ENCODE data around the gene OAS3. TPM values are rescaled to one million over a fixed set of nuclear protein-coding genes. Genes with fewer than 3 reads are reported as not detected.
A peak's percentile ranks its signal among the peaks of the same experiment; 100 is the strongest.

OAS3 gene
- polyA plus RNA-seq, 3 donors: 22.0 to 54.3 (median 41.9) TPM

DNA sequence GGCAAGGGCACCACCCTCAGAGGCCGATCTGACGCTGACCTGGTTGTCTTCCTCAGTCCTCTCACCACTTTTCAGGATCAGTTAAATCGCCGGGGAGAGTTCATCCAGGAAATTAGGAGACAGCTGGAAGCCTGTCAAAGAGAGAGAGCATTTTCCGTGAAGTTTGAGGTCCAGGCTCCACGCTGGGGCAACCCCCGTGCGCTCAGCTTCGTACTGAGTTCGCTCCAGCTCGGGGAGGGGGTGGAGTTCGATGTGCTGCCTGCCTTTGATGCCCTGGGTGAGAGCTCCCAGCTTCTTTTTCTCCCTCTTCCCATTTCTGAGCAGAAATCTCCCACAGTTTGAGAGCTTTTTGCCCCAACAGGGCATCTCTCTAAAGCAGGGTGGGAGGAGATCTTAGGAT, 29.7 kb upstream of the OAS3 start:
- H3K4me3 ChIP-seq (replicated peaks in 1 of 3; ENCODE audit: low read depth in 2 of 3, low read length in 3 of 3): peak overlapping the region; percentile 95 to 100 (median 96)
- intact Hi-C loops (cut with micrococcal nuclease): loop anchor here (5.0 to 10.0 kb wide), 3 partner anchors 69 to 276 kb away; partner anchors contain the start of genes DDX54 (in 1 of the 2), OAS2 (in 1 of the 2) and RITA1 (in 1 of the 2)
- Mint-ChIP-seq H3K27ac (peak overlapping the region; percentile 67 to 99 (median 77)), H3K36me3 (peaks cover 53% of the 10 kb centered on the region in 2 donors), H3K4me3 (peak overlapping the region; percentile 96 to 98), H3K9me3 (peaks cover 17 to 28% (median 22%) of the 10 kb centered on the region in 7 donors), H3K27me3 (ENCODE audit: low read depth in 3 of 3) (peaks cover 0 to 4% (median 1%) of the 10 kb centered on the region in 3 donors), H3K4me1 (peaks cover 69% of the 10 kb centered on the region)
- H3K79me2 ChIP-seq (ENCODE audit: insufficient read depth, low read length): peaks cover 49% of the 10 kb centered on the region
- peaks cover 61% of the 10 kb centered on the region for H4K20me1 ChIP-seq (ENCODE audit: insufficient read depth, low read length)
- peaks cover 46 to 51% of the 10 kb centered on the region in 2 donors for H3K36me3 ChIP-seq (replicated peaks in 1 of 2; ENCODE audit: control insufficient read depth in 1 of 2, insufficient read depth in 2 of 2, low read length in 2 of 2)
- WGBS (ENCODE audit: insufficient coverage): 100% methylated on average over 1 of the region's 12 CpGs
- TF ChIP-seq CTCF (IDR thresholded peaks at IDR 0.05): no peak
- peaks cover 56 to 57% of the 10 kb centered on the region in 2 donors for H3K4me1 ChIP-seq (ENCODE audit: control insufficient read depth in 1 of 2, insufficient read depth in 2 of 2, low read length in 2 of 2)
- H2AFZ ChIP-seq (ENCODE audit: insufficient read depth, low read depth, low read length, poor library complexity, severe bottlenecking): no peak overlapping the region
- H3K4me2 ChIP-seq (replicated peaks; ENCODE audit: extremely low read depth, low read length, poor library complexity, severe bottlenecking): peak overlapping the region; percentile 92
- peak overlapping the region; percentile 15 for H3K9ac ChIP-seq (ENCODE audit: insufficient read depth, low read length, poor library complexity, severe bottlenecking)
- DNase-seq: no peak
- peaks cover 7 to 23% of the 10 kb centered on the region in 2 donors for H3K9me3 ChIP-seq (replicated peaks in 1 of 2; ENCODE audit: control insufficient read depth in 1 of 2, insufficient read depth in 1 of 2, low read length in 2 of 2)
- H3K27me3 ChIP-seq (ENCODE audit: control insufficient read depth in 2 of 2, insufficient read depth in 2 of 2, low read length in 2 of 2): no peaks in the 10 kb centered on the region
- H3K27ac ChIP-seq (ENCODE audit: low read depth in 1 of 2, low read length in 2 of 2): peak overlapping the region; percentile 51 to 87

- H3K27me3 ChIP-seq (ENCODE audit: control insufficient read depth in 2 of 2, insufficient read depth in 2 of 2, low read length in 2 of 2): no peaks in the 10 kb centered on the region
- intact Hi-C loops (cut with micrococcal nuclease): loop anchor here (5.0 to 10.0 kb wide), 3 partner anchors 68 to 275 kb away; partner anchors contain the start of genes DDX54 (in 1 of the 2), OAS2 (in 1 of the 2) and RITA1 (in 1 of the 2)
- TF ChIP-seq CTCF (IDR thresholded peaks at IDR 0.05): no peak
- H4K20me1 ChIP-seq (ENCODE audit: insufficient read depth, low read length): peaks cover 70% of the 10 kb centered on the region
- peak overlapping the region in 3 of 7 donors; percentile 24 to 65 (median 31) for H3K27ac Mint-ChIP-seq
- DNase-seq: no peak
- WGBS (ENCODE audit: insufficient coverage): no CpG with 5 or more reads among the region's 4 CpGs
- no peak overlapping the region for H3K9ac ChIP-seq (ENCODE audit: insufficient read depth, low read length, poor library complexity, severe bottlenecking)
- peaks cover 0 to 4% (median 1%) of the 10 kb centered on the region in 3 donors for H3K27me3 Mint-ChIP-seq (ENCODE audit: low read depth in 3 of 3)
- H3K4me2 ChIP-seq (replicated peaks; ENCODE audit: extremely low read depth, low read length, poor library complexity, severe bottlenecking): no peak overlapping the region
- H3K4me1 ChIP-seq (ENCODE audit: control insufficient read depth in 1 of 2, insufficient read depth in 2 of 2, low read length in 2 of 2): peaks cover 56 to 57% of the 10 kb centered on the region in 2 donors
- peaks cover 60 to 64% of the 10 kb centered on the region in 2 donors for H3K36me3 Mint-ChIP-seq
- peaks cover 66% of the 10 kb centered on the region for H3K4me1 Mint-ChIP-seq
- peak overlapping the region in 1 of 2 donors; percentile 33 for H3K4me3 Mint-ChIP-seq
- no peak overlapping the region for H2AFZ ChIP-seq (ENCODE audit: insufficient read depth, low read depth, low read length, poor library complexity, severe bottlenecking)
- H3K4me3 ChIP-seq (replicated peaks in 1 of 3; ENCODE audit: low read depth in 2 of 3, low read length in 3 of 3): peak overlapping the region in 1 of 3 experiments; percentile 96
- peaks cover 49% of the 10 kb centered on the region for H3K79me2 ChIP-seq (ENCODE audit: insufficient read depth, low read length)
- peak overlapping the region in 1 of 2 donors; percentile 87 for H3K27ac ChIP-seq (ENCODE audit: low read depth in 1 of 2, low read length in 2 of 2)
- H3K36me3 ChIP-seq (replicated peaks in 1 of 2; ENCODE audit: control insufficient read depth in 1 of 2, insufficient read depth in 2 of 2, low read length in 2 of 2): peaks cover 48 to 57% of the 10 kb centered on the region in 2 donors
- peaks cover 7 to 23% of the 10 kb centered on the region in 2 donors for H3K9me3 ChIP-seq (replicated peaks in 1 of 2; ENCODE audit: control insufficient read depth in 1 of 2, insufficient read depth in 1 of 2, low read length in 2 of 2)
- peaks cover 17 to 34% (median 22%) of the 10 kb centered on the region in 7 donors for H3K9me3 Mint-ChIP-seq
Observed at GRCh38 chr12:112909693-112910092, 28.6 kb upstream of the OAS3 start.
